NOMO-1 treated with DMSO at 0.1 percent for 48 hours (cell line): ENCODE measurements around the gene RHBDD1.

Experiments
- DNase-seq: peaks from one replicate; lab custom pipeline; 2025; ENCODE audit not compliant: unreplicated experiment; lab: John Stamatoyannopoulos, UW

The RHBDD1 gene

DNA sequence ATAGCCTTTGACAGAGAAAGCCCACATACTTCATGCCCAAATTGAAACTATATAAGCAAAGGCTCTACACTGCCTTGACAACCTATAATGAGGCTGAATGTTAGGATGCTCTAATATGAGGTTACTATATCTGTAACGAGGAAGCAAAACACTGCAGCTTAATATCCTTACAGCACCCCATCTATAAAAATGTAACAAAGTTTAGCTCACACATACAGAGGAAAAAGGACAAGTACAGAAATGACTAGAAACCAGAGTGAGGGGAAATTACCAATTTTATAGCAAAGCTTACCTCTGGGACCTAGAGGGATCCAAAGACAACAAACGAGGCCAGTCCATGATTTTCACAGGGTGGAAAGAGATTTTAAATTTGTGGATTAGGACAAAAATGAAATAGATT is 189.7 kb downstream of the RHBDD1 start:
- DNase-seq, result no peak

DNA sequence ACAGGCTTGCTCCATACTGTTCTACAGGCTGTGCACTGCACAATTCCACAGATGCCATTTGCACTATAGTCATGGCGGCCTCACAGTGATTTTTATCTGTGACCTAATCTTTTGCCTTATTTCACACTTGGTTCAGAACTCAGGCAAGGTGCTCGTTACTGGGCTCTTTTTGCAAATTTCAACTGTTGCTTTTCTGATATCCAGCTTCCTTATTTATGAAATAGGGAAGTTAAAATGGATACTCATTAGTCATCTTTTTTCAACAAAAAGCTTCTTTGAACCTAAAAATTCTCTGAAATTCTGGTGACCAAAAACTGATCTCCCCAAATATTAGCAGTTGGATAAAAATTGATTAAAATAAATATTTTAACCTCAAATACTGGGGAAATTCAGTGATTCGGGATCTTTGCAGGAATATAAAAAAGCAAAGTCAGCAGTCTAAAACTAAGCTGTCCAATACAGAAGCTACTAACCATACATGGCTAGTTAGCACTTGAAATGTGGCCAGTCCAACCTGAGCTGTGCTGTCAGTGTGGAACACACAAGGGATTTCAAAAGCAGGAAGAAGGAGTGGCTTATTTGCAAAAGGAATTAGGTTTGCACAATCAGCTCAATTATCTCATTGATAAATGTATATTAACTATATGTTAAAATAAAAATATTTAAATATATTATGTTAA is 193.7 kb downstream of the RHBDD1 start:
- DNase-seq, result peak; percentile 69

DNA sequence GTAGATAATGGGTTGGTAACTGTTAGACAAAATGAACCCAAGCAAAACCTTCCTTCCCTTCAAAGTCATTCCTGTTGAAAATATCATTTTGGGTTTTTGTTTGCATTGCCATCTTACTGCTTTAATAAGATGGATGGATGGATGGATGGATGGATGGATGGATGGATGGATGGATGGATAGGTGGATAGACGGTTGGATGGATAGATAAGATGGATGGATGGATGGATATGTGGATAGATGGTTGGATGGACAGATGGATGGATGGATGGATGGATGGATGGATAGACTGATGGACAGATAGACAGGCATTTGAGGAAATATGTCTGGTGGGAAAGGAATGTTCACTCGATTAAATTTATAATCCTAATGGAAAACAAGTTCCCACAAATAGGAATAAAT is 194.9 kb downstream of the RHBDD1 start:
- no peak for DNase-seq

DNA sequence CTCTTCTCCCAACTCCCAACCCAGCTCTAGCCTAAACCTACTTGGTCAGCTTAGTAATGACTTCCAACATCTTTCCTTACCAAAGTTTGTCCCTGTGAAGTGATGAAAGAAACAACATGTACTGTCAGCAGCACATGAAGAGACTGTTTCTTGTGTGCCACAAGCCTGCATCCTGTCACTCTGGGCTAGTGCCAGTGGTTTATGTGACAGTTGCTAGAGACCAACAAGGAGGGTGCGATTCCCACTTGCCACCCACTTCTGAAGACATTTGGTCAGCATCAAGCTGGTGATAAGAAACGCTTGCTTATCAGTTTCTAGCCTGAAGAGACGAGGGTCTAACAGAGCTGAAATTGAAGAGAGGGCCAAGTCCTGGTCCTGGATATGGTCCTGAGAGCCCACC is 195.5 kb downstream of the RHBDD1 start:
- no peak for DNase-seq

DNA sequence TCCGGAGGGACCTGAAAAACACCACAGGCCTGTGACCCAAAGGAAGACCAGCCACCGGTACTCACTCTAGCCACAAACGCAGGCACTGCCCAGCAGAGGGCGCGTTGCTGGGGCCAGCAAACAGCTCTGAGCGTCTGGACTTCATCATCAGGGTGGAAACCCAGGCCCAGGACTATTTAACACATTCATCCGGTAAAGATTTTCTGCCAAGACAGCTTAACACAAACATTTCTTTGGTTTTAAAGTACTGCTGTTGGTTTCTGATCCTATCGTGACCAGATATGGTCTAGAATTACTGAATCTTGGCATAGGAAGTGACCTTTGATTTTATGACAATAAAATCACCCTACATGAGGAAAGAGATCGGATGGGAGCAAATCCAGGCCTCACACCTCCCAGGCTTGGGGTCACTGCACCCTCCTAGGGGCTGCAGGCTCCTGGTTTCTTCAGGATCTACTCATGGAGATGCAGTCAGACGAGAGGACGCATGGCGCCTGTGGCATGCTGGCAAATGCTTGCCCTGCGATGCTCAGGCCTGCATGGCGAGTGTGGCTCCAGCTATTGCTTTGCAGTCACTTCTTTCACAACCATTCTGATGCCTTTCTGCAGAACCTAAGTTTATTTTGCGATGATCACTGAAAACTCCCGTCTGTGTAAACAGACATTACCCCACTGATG is 197.8 kb downstream of the RHBDD1 start:
- no peak for DNase-seq

DNA sequence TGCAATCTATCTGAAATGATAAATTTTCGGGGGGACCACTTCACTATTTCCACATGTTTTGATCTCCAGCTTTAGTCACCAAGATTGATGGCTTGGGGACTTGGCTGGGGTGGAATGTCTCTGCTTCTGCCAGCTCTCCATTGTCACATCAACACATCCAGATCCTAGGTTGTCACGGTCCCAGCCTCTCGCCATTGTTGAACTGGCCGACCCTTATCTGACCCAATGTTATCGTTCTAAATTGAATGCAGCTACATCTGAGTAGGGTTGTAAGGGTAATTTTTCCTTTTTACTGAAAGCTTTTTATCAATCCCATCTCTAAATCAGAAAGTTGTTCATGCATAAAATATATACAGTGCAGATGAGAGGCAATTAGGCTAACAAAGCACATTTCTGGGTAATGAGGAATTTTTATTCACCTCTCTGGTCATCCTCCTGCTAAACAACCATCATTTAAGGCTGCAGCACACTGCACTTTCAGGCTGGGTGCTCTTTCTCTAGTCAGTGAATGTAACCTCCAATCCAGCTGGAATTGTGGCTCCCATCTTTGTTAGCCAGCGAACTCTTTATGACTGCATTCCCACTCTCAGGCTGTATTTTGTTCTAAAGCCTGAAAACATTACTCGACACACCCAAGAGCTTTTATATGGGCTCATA is 200.0 kb downstream of the RHBDD1 start:
- no peak for DNase-seq

DNA sequence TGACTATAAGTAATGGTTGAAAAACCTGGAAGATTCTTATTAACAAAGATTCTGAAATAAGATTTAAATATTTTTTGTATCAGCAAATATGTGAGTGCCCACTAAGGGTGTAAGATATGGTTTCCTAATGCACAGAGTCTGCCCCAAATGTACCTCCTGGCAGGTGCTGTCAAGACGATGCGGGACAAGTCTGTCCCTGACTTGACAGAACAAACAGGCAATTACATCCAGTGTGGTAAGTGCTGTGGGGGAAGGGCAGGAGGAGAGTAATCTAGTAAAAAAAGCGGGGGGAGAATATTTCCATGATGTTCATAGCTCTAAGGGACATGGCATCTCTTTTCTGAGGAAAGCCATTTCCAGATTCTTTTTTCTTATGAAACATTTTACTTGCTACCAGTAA is 200.7 kb downstream of the RHBDD1 start:
- DNase-seq, result no peak

DNA sequence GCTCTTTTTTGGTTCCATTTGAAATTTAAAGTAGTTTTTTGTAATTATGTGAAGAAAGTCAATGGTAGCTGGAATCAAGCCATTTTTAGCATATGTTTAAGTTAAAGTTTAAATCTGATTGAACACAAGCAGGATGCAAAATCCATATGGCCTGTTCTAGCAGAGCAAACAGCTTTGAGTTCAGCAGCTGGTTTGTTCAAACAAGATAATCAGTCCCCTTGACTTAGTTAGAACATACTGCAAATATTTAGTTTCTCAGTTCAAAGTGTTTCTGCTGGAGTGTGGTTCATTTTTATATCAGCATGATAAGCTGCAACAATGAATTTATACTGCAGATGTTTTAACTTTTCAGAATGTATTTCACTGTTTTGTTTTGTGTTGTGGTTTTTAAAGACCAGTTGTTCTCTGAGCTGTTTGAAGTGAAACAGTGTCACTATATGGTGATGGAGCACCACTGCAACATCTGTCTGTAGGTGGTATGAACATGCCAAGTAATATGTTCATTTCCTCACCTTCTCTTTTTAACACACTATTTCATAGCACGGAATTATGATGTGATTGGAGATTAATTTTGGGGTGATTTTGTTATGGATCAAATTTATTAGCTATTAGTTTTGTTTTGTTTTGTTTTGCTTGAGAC is 202.8 kb downstream of the RHBDD1 start:
- no peak for DNase-seq

DNA sequence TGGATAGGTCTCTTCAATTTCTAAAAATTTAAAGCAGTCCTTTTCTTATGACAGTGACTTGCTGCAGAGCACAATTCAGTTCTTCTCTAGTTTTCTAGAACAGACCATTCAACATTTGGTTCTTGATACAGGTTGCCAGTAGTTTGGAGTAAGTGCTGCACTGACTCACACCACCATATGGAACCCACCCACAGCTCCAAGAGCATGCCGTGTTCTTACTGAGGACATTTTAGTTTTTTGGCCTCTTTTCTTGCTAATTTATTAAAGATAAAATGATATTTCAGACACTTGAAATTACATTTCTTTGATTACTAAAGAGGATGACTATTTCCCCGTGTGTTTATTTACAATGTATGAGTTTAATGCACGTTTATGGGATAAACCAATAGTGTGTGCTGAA is 208.1 kb downstream of the RHBDD1 start:
- DNase-seq, result no peak
